ENCODE results near the gene POU6F2. TPM values are rescaled to one million over a fixed set of nuclear protein-coding genes. Genes with fewer than 3 reads are reported as not detected.

Gene POU6F2
- total and polyA plus RNA-seq, 9 of the 15 experiments (the other 6 are each of a cell fraction or from before 2014, with no cell fraction given) = 0.29 to 1.5 (median 0.96) TPM

- H3K9ac ChIP-seq (ENCODE audit: insufficient read depth in 1 of 2, low read depth in 2 of 2, low read length in 2 of 2) = no peak overlapping the region
- intact Hi-C loops (cut with micrococcal nuclease) (no loop called here), in situ Hi-C loops (cut with MboI) (no loop called here)
- H3K36me3 ChIP-seq (ENCODE audit: control insufficient read depth, insufficient read depth, low read length) = no peaks in the 10 kb centered on the region
- no peaks in the 10 kb centered on the region for H3K9me3 ChIP-seq (replicated peaks; ENCODE audit: control insufficient read depth, insufficient read depth, low read depth, low read length)
- BruUV-seq (replicated peaks) = no TSS peak
- no peak overlapping the region for H3K27ac ChIP-seq (ENCODE audit: extremely low read depth, low read depth, low read length)
- H4K20me1 ChIP-seq (replicated peaks; ENCODE audit: control insufficient read depth, insufficient read depth, low read length) = 0 out of 2 replicates have a peak, but pooled peaks cover 3% of the 10 kb centered on the region
- H3K4me1 ChIP-seq (replicated peaks in 1 of 2; ENCODE audit: control insufficient read depth in 2 of 2, insufficient read depth in 2 of 2, low read length in 2 of 2) = no peaks in the 10 kb centered on the region
- no peak for TF ChIP-seq ZNF263 (CRISPR knock-in tag; IDR thresholded peaks at IDR 0.05; ENCODE audit: borderline replicate concordance)
- TF ChIP-seq SMAD2 (IDR thresholded peaks at IDR 0.05; ENCODE audit: low read depth, low read length) = no peak
- TF ChIP-seq ETV6 (IDR thresholded peaks at IDR 0.05; ENCODE audit: borderline replicate concordance in 1 of 2, low read depth in 2 of 2, low read length in 1 of 2) = no peak
- no peak for TF ChIP-seq ETV6 (CRISPR knock-in tag; IDR thresholded peaks at IDR 0.05; ENCODE audit: borderline replicate concordance)
- TF ChIP-seq GTF2A2 (tag; IDR thresholded peaks at IDR 0.05) = no peak
- no peak for TF ChIP-seq ARID3A (IDR thresholded peaks at IDR 0.05; ENCODE audit: borderline replicate concordance, low read depth, low read length)
- TF ChIP-seq THRAP3 (IDR thresholded peaks at IDR 0.05; ENCODE audit: borderline replicate concordance) = no peak
- TF ChIP-seq XRCC4 (IDR thresholded peaks at IDR 0.05; ENCODE audit: extremely low read depth, insufficient read depth, insufficient read length) = no peak
- TF ChIP-seq FOXK2 (conservative IDR thresholded peaks at IDR 0.05 in 1 of 2, IDR thresholded peaks at IDR 0.05 in 1 of 2; ENCODE audit: low read depth in 2 of 2) = no peak
- no peak for TF ChIP-seq HIVEP1 (CRISPR knock-in tag; IDR thresholded peaks at IDR 0.05)
- no peak for TF ChIP-seq CBFB (CRISPR knock-in tag; IDR thresholded peaks at IDR 0.05)
- no peak for TF ChIP-seq NR4A1 (CRISPR knock-in tag; IDR thresholded peaks at IDR 0.05)
- TF ChIP-seq NR4A1 (tag; IDR thresholded peaks at IDR 0.05) = no peak
- TF ChIP-seq ZBTB26 (CRISPR knock-in tag; IDR thresholded peaks at IDR 0.05) = no peak
- no peaks in the 10 kb centered on the region for H3K9me1 ChIP-seq (ENCODE audit: control insufficient read depth, insufficient read depth, low read length)
- peaks cover 2 to 11% of the 10 kb centered on the region in 2 experiments; a peak in 4 of 5 replicates for H3K27me3 ChIP-seq (ENCODE audit: control insufficient read depth in 2 of 2, insufficient read depth in 2 of 2, low read length in 2 of 2)
- H3K79me2 ChIP-seq (ENCODE audit: control insufficient read depth, insufficient read depth, low read length) = no peaks in the 10 kb centered on the region
- 0% methylated on average over 4 of the region's 4 CpGs for WGBS (ENCODE audit: insufficient coverage, low coverage, missing lambda C conversion rate)
- H3K4me2 ChIP-seq (ENCODE audit: insufficient read depth, low read length) = no peak overlapping the region
- ChIA-PET CTCF (ENCODE audit: low intra/inter-chr PET ratio) (no interaction called here), POLR2A (interaction anchor here (0.6 kb wide), 2 partner anchors 12 to 380 kb away, joined by 3 read pairs; no protein-coding TSS in a partner anchor)
- ATAC-seq = no peak
- no peak for FAIRE-seq
- no peak overlapping the region for H3K4me3 ChIP-seq
- no peak for DNase-seq (ENCODE audit: extremely low read depth in 1 of 4, low spot score in 3 of 4)
- no peak overlapping the region for H2AFZ ChIP-seq (ENCODE audit: low read depth, low read length)
Measured at GRCh38 chr7:39187130-39187529, 209.4 kb downstream of the POU6F2 start.
